ENCODE results near the gene TNFRSF21.
"Not testable (repeated sequence)": the region's sequence is repeated elsewhere in the genome, so short reads cannot be mapped to it uniquely, and the experiment has no call there.

TNFRSF21 gene

GRCh38 chr6:47323321-47323720 is 13.6 kb upstream of the TNFRSF21 start:
- no peak for DNase-seq (ENCODE audit: low read depth in 2 of 2)

GRCh38 chr6:47321577-47321976 is 11.9 kb upstream of the TNFRSF21 start:
- no peak for DNase-seq (ENCODE audit: low read depth in 2 of 2)

DNA sequence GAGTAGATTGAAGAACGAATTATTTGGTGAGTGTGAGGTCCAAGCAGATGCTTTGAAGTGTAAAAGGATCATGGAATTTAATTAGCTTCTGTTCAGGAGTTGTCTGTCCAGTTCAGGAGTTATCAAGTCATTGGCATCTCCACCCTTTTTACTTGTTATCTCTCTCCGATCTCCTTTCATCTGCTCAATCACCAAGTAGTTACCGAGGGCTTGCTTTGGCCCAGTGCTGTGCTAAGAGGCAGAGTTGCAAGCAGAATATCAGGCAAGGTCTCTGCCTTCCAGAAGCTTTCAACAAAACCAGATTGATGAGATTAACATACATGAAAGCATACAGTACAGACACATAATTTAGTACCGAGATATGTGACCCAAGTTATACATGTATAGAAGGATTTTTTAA is 10.2 kb upstream of the TNFRSF21 start:
- no peak for DNase-seq (ENCODE audit: low read depth in 2 of 2)

GRCh38 chr6:47319382-47319781 is 9.7 kb upstream of the TNFRSF21 start:
- DNase-seq (ENCODE audit: low read depth in 2 of 2): no peak

DNA sequence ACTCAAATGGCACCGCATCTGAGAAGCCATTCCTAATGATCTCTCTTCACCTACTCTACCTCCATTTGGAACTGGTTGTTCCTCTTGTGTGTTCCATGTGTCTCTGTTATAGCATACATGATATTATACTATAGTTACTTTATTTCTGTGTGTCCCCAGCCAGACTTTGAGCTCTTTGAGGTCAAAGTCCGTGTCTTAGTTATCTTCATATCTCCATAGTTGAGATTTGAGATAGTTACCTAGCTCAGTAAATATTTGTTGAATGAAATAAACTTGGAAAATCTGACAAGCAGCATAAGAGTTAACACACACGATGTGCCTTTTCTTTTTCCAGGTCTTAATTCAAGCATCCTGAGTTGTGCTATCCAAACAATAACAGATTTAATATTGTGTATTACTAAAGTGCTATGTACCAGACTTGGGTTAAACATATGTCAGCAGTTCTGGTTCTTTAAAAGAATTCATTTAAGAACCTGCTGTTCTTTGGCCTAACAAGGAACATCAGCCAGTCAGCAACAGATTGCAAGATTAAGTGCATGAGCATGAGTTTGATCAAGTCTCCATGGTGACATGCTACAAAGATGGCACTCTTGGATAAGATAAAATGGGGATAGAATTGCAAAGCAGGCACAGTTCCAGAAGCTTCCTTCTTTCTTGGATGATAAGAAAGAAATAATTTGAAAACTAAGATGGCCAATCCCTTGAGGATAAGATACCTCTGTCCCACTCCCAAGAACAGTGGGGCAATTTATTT is 8.7 kb upstream of the TNFRSF21 start:
- DNase-seq (ENCODE audit: low read depth in 2 of 2): no peak

GRCh38 chr6:47315181-47315580 is 5.5 kb upstream of the TNFRSF21 start:
- not testable (repeated sequence) for DNase-seq (ENCODE audit: low read depth in 2 of 2)

DNA sequence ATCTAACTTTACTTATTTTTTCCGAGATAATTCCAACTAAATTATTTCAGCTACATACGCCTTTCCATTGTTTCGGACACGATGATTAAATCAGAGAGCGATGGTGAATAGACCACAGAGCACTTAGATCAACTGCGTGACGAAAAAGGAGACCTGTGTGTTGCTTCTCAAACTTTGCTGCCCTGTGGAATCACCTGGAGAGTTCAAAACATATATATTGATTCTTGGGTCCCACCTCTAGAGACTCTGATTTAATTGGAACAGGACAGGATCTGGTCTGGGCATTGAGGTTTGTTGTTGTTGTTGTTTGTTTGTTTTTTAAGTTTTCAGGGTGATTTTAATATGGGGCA is 401 bp upstream of the TNFRSF21 start:
- DNase-seq (ENCODE audit: low read depth in 2 of 2): no peak

- no peak for DNase-seq (ENCODE audit: low read depth in 2 of 2)
Measured at GRCh38 chr6:47308552-47309290, 984 bp downstream of the TNFRSF21 start.

DNA sequence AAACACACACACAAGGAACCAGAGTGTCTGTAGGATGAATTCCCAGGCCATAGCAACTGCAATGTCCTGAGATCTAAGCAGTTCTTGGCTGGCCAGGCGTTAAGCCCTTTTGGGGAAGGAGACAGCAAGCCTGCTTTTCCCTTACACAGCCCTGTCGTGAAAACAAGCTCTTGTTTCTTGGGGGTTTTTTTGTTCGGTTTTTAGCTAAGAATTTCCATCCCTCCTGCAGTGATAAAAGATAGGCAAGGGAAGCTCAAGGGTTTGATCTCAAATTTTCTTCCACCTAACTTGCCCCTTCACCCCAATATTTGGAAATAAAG is 1.5 kb downstream of the TNFRSF21 start:
- DNase-seq (ENCODE audit: low read depth in 2 of 2): no peak

DNA sequence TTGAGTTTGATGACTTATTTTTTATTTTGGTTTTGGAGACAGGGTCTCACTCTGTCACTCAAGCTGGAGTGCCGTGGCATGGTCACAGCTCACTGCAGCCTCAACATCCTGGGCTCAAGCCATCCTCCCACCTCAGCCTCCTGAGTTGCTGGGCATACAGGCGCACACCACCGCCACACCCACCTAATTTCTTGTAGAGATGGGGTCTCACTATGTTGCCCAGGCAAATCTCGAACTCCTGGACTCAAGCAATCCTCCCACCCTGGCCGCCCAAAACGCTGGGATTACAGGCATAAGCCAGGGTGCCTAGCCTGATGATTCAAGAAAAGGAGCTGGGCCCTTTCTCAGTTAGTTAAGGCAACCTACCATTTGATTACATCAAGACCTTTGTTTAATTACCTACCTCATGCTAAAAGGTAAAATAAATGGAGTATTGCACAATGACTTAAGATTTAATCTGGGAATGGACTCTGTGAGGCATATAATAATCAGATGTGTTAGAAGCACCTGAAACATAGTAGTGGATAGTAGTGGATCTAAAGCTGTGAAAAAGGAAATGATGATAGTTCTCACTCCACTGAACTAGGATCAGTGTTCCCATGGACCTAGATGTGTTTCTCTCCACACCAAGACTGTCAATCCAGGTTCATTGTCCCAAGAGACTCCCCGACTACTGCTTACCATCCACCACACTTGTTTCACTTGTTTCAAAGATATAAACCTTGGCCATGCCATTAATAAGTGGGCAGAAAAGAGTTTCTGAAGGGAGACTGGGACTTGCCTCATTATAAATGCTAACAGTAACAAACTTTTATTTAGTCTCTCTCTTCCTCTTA is 2.1 kb downstream of the TNFRSF21 start:
- no peak for DNase-seq (ENCODE audit: low read depth in 2 of 2)

- DNase-seq (ENCODE audit: low read depth in 2 of 2): no peak
Measured at GRCh38 chr6:47306887-47307286, 2.8 kb downstream of the TNFRSF21 start.

DNA sequence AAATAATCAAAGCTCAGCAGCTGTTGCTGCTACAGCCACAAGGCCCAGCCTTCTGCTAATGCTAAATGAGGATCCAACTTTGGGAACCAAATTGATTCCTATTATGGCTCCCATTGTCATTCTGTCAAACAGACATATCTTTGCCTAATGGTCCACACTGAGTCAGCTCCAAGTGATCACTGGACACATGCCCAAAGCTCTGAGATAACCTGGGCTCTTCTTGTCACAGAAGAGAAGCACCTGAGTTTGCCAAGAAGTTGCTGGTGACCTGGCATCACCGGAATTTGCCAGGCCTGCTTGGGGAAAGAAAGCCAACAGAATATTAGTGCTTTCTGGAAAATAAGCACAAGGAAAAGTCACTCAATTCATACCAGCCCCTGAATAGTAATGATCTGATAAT is 5.8 kb downstream of the TNFRSF21 start:
- DNase-seq (ENCODE audit: low read depth in 2 of 2): no peak

DNA sequence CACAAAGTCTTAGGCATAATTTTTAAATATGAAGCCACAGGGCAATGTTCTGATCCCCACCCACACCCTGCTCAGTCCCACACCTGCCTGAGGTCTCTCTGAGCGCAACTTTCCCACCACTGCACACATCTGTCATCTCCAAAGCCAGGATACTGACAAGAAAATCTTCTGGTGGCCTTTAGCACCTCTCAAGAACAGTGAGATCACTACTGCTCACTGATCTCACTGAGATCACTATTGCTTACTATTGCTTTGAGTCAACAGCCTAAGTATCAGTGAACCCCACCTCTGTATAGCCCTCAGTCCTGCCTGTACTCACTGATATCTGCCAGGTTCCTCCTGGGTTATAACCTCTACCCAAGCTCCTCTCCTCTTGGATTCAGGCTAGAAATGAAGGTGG is 6.4 kb downstream of the TNFRSF21 start:
- no peak for DNase-seq (ENCODE audit: low read depth in 2 of 2)

DNA sequence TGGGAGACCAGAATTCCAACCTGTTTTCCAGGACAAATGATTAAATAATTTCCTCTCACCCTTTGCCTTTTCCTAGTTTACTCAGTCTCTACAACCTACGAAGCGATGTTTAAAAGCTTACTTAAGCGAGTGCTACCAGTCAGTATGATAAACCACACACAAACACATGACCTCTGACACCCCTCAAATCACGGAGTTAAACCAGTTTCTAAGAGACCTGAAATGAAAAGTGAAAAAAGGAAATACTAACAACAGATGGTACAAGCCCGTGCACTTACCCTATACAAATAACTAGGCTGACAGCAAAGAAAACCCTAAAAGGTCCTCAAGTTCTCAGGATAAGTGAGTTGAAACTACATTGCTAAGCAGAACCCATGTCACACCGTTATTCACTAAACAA is 7.7 kb downstream of the TNFRSF21 start:
- DNase-seq (ENCODE audit: low read depth in 2 of 2): no peak

GRCh38 chr6:47301441-47301840 is 8.3 kb downstream of the TNFRSF21 start:
- no peak for DNase-seq (ENCODE audit: low read depth in 2 of 2)

DNA sequence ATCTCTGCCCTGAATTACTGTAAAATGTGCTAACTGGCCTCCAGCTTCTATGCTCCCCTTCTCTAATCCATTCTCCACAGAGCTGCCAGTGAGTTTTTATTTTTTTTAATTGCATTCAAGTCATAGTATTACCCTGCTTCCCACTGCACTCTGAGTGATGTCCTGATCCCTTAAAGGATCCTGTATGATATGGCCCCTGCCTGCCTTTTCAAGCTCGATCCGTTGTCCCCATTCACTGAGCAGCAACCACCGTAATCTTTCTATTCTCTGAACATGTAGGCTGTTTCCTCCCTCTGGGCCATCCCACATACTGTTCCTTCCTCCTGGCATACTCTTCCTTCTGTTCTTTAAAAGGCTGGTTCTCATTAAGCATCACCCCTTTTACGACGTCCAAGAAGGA is 9.3 kb downstream of the TNFRSF21 start:
- no peak for DNase-seq (ENCODE audit: low read depth in 2 of 2)

DNA sequence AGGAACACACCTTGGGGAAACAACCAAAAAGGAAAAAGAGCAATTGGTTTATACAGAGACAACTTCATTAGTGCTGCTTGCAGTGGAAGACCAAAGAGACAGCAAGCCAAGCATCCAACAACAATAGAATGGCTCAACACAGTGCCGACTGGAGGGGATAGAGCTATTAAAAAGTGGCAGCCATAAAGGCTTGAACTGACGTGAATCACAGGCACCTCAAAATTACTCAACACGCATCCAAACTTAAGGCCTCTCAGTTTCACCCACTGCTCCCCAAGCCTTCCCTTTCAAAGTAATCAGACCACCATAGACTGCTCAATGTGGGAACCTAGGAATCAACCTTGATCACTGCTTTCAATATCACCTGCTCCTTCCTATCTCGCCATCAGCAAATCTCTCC is 9.7 kb downstream of the TNFRSF21 start:
- DNase-seq (ENCODE audit: low read depth in 2 of 2): no peak

- no peak for DNase-seq (ENCODE audit: low read depth in 2 of 2)
Measured at GRCh38 chr6:47298475-47298874, 11.2 kb downstream of the TNFRSF21 start.

DNA sequence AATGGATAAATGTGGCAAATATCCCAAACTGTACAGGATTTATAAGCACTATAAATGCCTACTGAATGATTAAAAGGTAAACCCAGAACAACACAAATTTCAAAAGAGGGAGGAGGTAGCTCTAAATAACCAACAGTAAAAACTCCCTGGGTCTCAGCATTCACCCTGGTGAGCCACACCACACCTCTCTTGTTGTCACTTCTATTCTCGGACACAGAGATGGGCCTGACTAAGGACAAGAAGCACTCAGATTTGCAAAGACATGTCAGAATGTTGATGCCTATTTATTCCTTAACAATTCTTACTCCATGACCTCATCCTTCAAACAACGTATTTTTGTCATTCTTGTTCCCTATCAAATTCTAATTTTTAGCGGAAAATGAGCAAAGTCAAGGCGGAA is 14.7 kb downstream of the TNFRSF21 start:
- no peak for DNase-seq (ENCODE audit: low read depth in 2 of 2)

- DNase-seq (ENCODE audit: low read depth in 2 of 2): no peak
Measured at GRCh38 chr6:47292944-47293343, 16.8 kb downstream of the TNFRSF21 start.

DNA sequence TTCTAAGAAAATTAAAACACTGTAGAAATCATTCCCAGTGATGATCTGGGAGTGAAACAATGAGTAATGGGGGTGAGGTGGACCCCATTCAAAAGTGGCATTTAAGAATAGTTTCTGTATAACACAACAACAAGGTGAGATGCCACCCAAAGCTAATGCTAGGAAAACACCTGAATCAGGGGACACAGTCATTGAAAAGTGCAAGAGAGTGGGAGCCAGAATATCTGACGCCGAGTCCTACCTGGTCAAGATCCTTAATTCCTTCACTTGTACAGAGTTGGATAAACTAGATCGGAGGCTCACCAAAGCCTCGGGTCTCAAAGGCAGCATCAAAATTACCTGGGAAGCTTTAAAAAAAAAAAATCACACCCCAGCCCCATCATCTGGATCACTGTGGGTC is 17.7 kb downstream of the TNFRSF21 start:
- no peak for DNase-seq (ENCODE audit: low read depth in 2 of 2)

- no peak for DNase-seq (ENCODE audit: low read depth in 2 of 2)
Measured at GRCh38 chr6:47290124-47290834, 19.4 kb downstream of the TNFRSF21 start.

All from stimulated activated CD8-positive, alpha-beta memory T cell treated with anti-CD3 and anti-CD28 coated beads, Interleukin-7, amount 100 ng/mL, for 1 hour (primary cell).